Muscle of arm (tissue), 14 donors: ENCODE data around the gene ORAI1. TPM values are rescaled to one million over a fixed set of nuclear protein-coding genes. Genes with fewer than 3 reads are reported as not detected.
"Not testable (repeated sequence)": the region's sequence is repeated elsewhere in the genome, so short reads cannot be mapped to it uniquely, and the experiment has no call there.

Experiments used
- DNase-seq: peaks from one replicate; pipeline ENCODE4 v3.0.0-alpha.2; 2013
- long read RNA-seq, 11 donors: transcript quantifications; one replicate each; lab custom pipeline, GENCODE V29; 2026
- polyA plus RNA-seq, 12 donors: library from polyadenylated mRNA; unstranded; fragments of 120-200 nt; gene quantifications; one replicate each; pipeline ENCODE4 v1.2.1, GENCODE V29; 2013; ENCODE audit not compliant: insufficient read length in 12 of 12

The ORAI1 gene
- polyA plus RNA-seq = 10 to 100 TPM in 11 of 12 donors, not detected in 1; 24.7 to 58.2 (median 31.6) TPM
- long read RNA-seq, donor 1, transcript ORAI1-203 (2 exons, 2,138 nt) = major isoform, 22 of 22 reads
- long read RNA-seq, donor 1, partial matches to known transcripts = 0 of 22 reads
- long read RNA-seq, donor 1, other reads (novel, unspliced or antisense) = 0 of 22 reads
- long read RNA-seq, donor 2, transcript ORAI1-203 (2 exons, 2,138 nt) = major isoform, 28 of 28 reads
- long read RNA-seq, donor 2, partial matches to known transcripts = 0 of 28 reads
- long read RNA-seq, donor 2, other reads (novel, unspliced or antisense) = 0 of 28 reads
- long read RNA-seq, donor 3, transcript ORAI1-203 (2 exons, 2,138 nt) = major isoform, 22 of 38 reads
- long read RNA-seq, donor 3, partial matches to known transcripts = 16 of 38 reads
- long read RNA-seq, donor 3, other reads (novel, unspliced or antisense) = 0 of 38 reads
- long read RNA-seq, donor 4, transcript ORAI1-203 (2 exons, 2,138 nt) = major isoform, 22 of 42 reads
- long read RNA-seq, donor 4, partial matches to known transcripts = 20 of 42 reads
- long read RNA-seq, donor 4, other reads (novel, unspliced or antisense) = 0 of 42 reads
- long read RNA-seq, donor 5, transcript ORAI1-203 (2 exons, 2,138 nt) = major isoform, 52 of 71 reads
- long read RNA-seq, donor 5, partial matches to known transcripts = 19 of 71 reads
- long read RNA-seq, donor 5, other reads (novel, unspliced or antisense) = 0 of 71 reads
- long read RNA-seq, donor 6, transcript ORAI1-203 (2 exons, 2,138 nt) = major isoform, 20 of 50 reads
- long read RNA-seq, donor 6, partial matches to known transcripts = 30 of 50 reads
- long read RNA-seq, donor 6, other reads (novel, unspliced or antisense) = 0 of 50 reads
- long read RNA-seq, donor 7, transcript ORAI1-203 (2 exons, 2,138 nt) = major isoform, 11 of 11 reads
- long read RNA-seq, donor 7, partial matches to known transcripts = 0 of 11 reads
- long read RNA-seq, donor 7, other reads (novel, unspliced or antisense) = 0 of 11 reads
- long read RNA-seq, donor 8, transcript ORAI1-203 (2 exons, 2,138 nt) = major isoform, 50 of 51 reads
- long read RNA-seq, donor 8, partial matches to known transcripts = 0 of 51 reads
- long read RNA-seq, donor 8, other reads (novel, unspliced or antisense) = 0 of 51 reads
- long read RNA-seq, donor 9, transcript ORAI1-203 (2 exons, 2,138 nt) = major isoform, 11 of 20 reads
- long read RNA-seq, donor 9, partial matches to known transcripts = 9 of 20 reads
- long read RNA-seq, donor 9, other reads (novel, unspliced or antisense) = 0 of 20 reads
- long read RNA-seq, donor 10, transcript ORAI1-203 (2 exons, 2,138 nt) = major isoform, 34 of 34 reads
- long read RNA-seq, donor 10, partial matches to known transcripts = 0 of 34 reads
- long read RNA-seq, donor 10, other reads (novel, unspliced or antisense) = 0 of 34 reads
- long read RNA-seq, donor 11, transcript ORAI1-203 (2 exons, 2,138 nt) = major isoform, 35 of 61 reads
- long read RNA-seq, donor 11, partial matches to known transcripts = 26 of 61 reads
- long read RNA-seq, donor 11, other reads (novel, unspliced or antisense) = 0 of 61 reads

DNA sequence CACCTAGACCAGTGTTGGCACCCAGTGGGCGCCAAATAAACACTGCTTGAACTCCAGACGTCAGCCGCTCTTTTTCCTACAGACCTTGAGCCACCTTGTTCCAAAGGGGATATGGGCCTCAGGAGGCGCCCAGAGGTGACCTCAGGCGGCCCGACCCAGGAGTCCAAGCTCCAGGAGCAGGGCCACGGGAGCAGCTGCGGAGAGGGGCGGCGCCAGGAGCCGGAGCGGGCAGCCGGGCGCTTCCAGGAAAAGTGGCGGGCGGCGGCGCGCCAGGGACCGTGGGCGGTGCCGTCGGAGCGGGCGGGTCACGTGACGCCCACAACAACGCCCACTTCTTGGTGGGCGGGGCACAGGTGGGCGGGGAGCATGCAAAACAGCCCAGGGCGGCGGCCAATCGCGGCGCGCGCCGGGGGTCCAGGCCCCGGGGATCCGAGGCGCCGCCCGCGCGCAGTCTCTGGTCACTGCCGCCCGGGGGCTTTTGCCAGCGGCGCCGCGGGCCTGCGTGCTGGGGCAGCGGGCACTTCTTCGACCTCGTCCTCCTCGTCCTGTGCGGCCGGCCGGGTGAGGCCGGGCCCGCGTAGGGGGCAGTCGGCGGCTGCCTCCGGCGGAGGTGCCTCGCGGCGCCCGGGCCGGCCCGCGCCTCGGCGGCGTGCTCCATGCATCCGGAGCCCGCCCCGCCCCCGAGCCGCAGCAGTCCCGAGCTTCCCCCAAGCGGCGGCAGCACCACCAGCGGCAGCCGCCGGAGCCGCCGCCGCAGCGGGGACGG, at the start of gene ORAI1:
ORAI1 (plus strand) TSS at position 444 of the 766 bp plus-strand sequence.
- DNase-seq = peak; percentile 96

DNA sequence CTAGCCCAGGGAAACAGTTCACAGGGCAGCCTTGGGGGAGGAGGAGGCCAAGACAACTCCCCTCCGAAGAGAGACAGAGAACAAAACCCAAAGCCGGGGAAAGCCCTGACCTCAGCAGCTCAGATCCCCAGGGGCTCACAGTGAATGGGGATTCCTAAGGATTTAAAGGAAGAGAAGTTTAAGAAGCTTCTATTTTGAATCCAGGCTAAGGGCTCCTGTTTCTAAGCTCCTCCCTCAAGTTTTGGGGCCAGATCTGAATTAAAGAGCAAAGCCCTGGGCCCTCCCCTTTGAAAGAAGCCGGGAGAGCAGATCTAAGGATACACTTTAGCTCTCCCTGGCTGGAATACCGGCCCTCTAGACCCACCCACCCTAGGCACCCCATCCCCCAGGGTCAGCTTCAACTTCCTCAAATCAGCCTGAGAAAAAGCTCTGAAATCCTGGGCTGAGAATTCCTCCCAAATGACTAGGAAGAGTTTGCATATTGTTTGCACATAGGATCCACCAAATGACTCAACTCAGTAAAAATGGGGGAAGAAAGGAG, 49.4 kb upstream of the ORAI1 start:
- DNase-seq = no peak

DNA sequence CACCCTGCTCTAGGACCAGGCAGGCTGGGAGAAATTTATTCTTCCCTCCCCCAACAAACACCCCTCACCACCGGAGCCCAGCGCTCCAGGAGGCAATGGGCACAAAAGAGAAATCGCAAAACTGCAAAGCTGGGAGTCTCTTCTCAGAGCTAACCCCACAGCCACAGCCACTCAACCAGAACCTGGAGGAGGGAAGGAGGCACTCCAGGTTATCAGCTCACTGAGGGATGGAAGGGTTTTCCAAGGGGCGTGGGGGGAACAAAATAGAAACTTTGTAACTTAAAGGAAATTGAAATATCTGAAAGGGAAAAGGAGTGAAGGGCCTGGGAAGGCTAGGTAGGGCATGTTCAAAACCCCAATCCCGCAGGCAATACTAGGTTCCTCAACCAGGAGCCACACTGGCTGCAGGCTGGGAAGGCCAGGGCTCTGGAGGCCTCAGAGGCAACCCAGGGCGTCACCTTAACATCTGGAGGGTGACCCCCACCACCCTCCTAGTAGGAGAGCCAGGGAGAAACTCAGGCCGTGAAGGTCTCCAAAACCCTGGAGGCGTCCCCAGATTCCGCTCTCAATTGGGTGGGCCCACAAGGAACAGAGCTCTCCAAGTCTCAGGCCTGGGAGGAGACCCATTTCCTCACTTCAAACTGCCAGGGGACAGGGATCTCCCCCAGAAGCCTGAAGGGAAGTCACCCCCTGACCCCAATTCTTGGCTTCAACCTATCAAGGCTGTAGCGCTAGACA, 48.7 kb upstream of the ORAI1 start:
- no peak for DNase-seq

DNA sequence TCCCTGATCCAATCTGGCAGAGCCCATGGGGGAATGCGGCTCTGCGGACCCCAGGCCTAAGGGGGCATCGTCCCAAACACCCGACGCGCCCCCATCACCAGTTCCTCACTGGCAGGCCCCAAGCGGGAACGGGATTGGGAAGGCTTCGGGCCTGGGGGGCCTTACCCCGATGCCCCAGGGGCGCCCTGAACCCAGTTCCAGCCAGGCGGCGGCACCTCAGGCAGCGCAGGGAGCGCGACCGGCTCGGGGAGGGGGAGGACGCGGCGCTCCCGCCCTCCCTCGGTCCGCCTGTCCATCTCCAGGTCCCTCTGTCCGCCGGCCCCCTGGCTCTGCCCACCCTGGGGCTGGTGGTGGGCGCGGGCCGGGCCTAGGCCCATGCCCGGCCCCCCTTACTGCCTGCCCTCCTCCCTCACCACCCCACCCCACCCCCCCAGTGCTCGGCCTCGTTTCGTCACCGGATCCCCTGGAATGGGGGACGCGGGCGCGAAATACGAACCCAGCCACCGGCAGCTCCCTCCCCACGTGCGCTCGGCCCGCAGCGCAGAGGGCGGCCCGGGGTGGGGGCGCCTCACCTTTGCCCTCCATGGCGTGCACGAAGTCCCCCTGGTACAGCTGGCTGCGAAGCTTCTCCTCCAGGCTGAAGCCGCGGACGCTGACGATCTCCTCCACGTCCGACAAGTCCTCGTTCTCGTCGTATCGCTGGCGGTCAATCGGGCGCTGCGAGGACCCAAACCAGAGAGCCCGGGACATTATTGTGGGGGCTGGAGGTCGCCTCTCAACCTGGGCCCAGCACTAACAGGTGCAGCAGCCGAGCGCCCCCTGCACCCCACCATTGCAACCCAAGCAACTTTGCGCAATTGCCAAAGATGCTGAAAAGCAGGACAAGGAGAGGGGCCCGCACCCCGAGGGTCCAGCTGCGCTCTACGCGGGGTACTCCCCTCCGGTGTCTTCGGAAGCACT, 47.8 kb upstream of the ORAI1 start:
- no peak for DNase-seq

DNA sequence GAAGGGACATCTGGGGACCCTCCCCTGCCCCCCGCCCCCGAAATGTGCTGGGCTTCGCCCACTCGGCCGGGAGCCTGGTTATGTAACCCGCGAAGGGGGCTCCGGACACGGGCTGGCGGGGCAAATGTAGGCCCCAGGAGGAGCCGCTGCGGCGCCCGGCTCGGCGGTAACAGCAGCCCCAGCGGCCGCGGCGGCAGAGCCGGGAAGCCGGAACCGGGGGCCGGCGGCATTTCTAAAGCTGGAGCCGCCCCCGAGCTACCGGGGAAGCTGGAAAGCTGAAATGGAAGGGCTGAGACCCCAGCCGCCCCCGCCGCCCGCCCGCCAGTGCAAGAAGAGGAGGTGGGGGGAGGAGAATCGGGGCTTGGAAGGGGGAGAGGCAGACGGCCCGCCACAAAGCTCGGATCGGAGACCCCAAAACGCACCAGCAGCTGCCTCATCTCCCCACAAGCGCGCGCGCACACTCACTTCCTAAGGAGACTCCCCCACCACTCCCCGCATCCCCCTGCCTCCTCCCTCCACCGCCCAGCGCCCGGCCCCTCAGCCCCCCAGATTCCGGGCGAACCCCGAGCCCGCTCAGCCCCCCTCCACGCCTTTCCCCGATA, 47.0 kb upstream of the ORAI1 start:
- no peak for DNase-seq

DNA sequence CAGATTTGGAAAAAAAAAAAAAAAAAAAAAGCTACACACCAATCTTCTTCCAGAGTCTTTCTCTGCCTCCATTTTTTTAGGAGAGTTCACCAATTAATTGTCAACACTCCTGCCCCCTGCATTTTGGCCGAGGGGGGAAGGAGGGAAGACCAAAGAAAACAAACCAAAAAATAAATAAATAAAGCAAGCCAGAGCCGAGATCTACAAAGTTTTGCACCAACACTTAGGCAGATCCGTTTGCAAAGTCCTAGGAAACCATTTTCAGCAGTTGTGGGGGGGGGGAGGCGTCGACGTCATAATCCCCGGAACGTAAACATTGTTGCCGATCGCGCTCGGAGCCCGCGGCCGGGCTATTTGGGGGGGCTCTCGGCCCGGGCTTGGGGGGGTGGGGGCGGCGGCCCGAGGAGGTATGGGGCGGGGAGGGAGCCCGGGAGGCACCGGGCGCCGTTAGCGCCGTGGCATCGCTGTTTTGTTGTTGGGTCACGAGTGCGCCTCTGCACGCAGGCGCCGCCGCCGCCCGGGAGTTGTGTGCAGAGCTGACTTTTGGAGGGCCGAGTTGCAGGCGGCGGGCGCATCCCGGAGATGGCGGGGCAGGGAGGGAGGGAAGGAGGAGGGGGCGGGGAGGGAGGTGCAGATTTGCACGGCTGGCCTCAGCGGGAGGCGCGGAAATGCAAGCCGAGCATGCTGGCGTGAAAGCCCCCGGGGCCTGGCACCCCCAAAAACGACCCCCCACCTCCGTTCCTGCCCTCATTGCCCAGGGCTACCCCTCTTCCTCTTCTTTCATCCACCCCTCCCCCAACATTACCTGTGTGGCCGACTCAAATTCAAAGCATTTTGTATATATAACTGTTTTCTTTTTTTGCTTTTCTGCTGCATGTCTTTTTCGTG, 46.1 kb upstream of the ORAI1 start:
- DNase-seq = peak; percentile 80

DNA sequence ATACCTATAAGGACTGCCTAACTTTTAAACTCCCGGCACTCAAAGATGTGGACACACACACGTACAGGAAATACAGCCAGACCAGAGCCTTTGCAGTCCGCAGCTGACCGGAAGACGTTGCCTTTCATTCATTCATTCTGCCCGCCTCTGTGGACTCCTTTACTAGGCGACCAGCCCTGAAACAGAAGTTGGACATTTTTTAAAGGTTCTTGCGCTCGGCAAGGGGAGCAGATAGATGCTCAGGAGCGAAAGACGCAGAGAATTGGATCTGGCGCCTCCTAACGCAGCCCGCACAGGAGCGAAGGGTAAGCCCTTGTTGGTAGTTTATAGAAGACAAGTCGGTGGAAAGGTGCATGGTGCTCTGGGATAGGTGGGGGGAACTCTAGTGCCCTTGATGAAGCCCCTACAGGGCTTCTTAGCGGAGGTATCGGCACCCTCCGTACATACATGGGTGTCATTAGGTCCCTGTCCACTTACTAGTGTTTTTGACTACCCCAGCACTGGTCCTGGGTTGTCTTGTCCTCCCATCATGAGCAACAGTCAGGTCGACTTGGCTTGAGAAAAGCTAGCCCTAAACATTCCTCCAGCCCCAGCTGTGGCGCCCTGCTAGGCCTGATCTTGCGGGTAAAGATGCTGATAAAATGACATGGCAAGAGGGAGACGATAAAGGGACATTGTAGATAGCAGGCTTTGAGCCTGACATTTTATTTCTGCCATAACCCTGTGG, 45.2 kb upstream of the ORAI1 start, which contains the start of gene KDM2B:
KDM2B (minus strand) TSS at position 65 of the 727 bp plus-strand sequence. CDS start 112 bp downstream, outside the sequence.
- no peak for DNase-seq

DNA sequence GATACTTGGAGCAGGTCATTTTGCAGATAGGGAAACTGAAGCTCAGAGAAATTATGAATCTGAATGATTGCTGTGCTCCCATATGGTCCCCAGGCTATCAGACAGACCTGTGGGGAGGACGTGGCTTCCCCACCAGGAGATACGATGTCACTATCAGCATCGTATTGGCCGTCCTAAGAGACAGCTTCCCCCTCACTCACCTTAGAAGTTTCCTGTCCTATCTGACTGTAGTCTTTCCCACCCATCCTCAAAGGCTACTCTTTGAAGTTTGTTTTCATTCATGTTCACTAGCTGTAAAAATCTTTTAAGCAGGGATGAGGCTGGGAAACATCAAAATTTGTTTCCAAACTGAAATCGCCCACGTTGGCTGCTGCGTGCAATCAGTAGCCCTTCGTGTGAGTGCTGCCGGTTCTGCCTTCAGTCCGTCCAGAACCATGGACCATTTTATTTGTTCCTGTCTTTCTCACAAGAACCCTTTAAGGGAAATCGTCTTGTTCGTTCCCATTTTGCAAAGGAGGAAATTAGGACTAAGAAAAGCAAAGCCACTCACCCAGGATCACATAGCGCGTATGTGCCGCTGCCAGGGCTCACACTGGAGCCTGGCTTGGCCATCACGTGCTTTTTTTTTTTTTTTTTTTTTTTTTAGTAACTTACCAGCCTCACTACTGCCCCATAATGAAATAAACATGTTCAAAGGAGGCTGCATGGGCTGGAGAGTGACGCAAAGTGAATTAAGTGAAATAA, 44.5 kb upstream of the ORAI1 start:
- DNase-seq = no peak

DNA sequence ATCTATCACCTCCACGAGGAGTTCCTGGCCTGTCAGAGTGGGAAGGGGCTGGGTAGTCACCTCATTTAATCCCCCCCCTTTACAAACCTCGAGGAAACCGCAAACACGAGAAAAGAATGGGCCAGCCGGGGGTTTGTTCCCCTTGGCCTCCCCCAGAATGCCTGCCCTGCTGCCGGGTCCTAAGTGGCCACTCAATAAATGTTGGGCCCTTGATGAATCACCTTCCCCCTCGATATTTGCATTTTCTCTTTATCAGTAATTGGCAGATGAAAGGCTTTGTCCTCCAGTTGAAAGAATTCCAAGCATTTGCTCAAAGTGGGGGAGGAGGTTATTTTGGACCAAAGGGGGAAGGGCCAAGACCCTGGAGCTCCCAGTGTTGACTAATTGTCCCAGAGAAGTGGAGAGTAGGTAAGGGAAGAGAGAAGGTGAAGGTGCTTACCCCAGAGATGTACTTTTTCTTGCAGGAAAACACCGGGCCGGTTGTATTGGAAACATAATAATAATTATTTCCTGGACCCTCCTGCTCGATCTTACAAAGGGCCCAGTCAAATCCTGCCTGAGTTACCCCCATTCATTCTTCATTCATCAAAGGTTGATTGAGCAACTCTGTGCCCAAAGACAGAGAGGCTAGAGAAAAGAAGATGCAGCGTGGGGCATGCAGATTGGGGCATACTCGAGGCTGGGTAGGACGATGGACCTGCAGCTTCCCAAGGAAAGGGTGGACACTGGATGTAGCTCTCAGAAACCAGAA, 43.6 kb upstream of the ORAI1 start:
- DNase-seq = no peak

DNA sequence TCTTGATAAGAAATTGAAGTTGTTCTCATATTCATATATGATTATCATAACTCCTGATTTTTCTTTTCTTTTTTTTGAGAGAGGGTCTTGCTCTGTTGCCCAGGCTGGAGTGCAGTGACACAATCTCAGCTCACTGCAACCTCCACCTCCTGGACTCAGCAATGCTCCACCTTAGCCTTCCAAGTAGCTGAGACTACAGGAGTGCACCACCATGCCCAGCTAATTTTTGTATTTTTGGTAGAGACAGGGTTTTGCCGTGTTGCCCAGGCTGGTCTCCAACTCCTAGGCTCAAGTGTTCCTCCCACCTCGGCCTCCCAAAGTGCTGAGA, 43.0 kb upstream of the ORAI1 start:
- not testable (repeated sequence) for DNase-seq

DNA sequence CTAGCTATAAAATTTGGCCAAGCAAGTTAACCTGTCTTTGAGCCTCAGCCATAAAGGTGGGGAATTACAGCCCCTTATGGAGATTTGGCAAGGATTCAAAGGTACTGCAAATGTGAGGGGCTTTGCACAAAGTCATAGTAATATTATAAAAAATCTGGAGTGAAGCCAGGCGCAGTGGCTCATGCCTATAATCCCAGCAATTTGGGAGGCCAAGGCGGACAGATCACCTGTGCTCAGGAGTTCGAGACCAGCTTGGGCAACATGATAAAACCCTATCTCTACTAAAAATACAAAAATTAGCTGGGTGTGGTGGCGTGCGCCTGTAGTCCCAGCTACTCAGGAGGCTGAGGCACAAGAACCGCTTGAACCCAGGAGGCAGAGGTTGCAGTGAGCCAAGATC, 41.4 kb upstream of the ORAI1 start:
- not testable (repeated sequence) for DNase-seq

DNA sequence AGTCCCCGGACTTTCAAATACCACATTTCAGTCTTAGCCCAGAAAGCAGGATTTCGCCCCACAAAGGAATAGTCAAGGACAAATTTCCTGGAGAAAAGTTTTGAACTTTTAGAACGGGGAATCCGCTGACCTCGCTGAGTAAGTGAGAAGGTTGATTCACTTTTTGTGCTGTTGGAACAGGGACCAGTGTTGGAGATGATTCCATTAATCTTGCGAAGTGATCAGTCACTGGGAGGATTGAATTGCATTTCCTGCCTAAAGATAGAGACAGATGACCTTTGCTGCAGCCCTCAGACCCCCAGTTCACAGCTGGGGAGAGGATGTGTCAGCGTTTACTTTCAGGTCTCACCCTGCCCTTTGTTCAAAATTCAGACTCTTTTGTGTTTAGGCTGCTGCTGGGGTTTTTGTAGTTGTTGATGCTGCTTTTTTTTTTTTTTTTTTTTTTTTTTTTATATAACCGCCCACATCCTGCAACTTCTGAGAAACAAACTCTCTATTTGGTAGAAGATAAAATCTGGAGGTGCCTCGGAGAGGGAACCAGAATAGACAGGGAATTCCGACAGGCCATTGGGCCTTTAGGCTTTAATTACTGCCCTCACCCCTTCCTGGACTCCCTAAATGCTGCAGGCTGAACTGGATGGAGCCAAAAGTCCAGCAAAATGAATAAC, 35.7 kb upstream of the ORAI1 start:
- DNase-seq = no peak

DNA sequence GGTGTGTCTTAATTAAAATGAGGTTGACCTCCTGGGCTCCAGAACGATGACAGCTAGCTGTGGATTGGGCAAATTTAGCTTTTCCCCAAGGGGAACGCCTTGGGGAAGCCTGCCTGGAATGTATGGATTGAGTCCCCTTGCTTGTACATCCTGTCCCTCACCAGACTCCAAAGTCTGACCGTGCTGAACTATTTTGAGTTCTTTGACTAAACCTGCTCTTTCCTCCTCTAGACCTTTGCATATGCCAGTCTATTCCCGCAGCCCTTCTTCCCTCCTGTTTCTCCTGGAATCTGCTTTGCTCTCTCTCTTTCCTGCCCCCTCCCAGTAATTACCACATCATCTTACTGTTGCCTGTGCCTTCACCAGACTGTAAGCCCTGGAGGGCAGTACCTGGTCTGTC, 34.0 kb upstream of the ORAI1 start:
- no peak for DNase-seq

DNA sequence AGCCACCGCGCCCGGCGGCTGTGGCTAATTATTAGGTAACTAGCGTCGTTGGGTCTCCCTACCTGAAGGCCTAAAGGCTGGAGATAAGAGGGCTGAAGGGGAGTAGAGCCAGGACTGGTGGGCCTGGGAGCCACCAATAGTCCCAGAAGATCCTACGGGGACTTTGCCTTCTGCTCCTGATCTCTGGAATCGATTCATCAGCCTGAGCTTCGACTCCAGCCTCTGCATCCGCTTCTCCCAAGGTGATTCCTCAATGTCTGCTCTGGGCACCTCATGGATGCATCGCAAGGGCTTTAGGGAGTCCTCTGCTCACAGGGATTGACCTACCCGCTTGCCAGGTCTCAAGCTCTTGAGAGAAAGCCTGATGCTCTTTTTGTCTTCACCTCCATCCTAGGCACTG, 30.8 kb upstream of the ORAI1 start:
- DNase-seq = no peak
